HG02870 (cell line): ENCODE measurements around the gene GPR119.
"Not testable (repeated sequence)": the region's sequence is repeated elsewhere in the genome, so short reads cannot be mapped to it uniquely, and the experiment has no call there.

Experiments
- ATAC-seq: cut with Tn5 transposase; IDR thresholded peaks from one replicate; pipeline ENCODE4 v1.9.1; 2021; ENCODE audit warnings: mild to moderate bottlenecking, moderate library complexity; ENCODE audit not compliant: unreplicated experiment

Gene GPR119

GRCh38 chrX:130339408-130340222 is 45.9 kb downstream of the GPR119 start, which contains the start of gene SLC25A14:
Gene SLC25A14, plus strand, starts transcription at chrX:130339919. Its CDS starts 360 bp downstream, at chrX:130340279.
- ATAC-seq = peak; percentile 96

DNA sequence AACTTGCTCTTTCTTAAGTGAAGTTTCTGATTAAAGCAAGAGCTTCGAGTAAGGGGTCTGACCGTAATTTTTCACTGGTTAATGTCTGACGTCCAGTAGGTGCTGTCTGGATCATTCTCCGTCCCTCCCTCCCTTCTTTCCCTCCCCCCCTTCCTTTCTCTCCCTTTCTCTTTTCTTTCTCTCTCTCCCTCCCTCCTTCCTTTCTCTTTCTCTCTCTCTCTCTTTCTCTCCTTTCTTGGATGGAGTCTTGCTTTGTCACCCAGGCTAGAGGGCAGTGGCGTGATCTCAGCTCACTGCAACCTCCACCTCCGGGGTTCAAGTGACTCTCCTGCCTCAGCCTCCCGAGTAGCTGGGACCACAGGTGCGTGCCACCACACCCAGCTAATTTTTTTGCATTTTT is 46.6 kb downstream of the GPR119 start:
- not testable (repeated sequence) for ATAC-seq

DNA sequence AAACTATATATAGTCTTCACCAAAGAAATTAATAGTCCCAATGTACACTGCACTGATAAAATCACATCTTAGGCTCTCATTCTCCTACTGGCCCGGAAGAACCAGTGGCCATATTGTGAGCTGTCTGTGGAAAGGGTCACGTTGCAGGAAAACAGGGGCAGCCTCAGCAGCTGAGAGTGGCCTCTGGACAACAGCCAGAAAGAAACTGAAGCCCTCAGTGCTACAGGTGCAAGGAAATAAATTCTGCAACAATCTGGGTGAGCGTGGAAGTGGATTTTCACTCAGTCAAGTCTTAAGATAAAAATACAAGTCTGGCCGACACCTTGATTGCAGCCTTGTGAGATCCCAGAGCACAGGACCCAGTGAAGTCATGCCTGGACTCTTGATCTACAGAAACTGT is 48.9 kb downstream of the GPR119 start:
- ATAC-seq = no peak
